ENCODE measurements around the gene CCDC15.
"Not testable (repeated sequence)": the region's sequence is repeated elsewhere in the genome, so short reads cannot be mapped to it uniquely, and the experiment has no call there.

The CCDC15 gene

GRCh38 chr11:124987096-124987495 is 33.1 kb downstream of the CCDC15 start:
- no peak overlapping the region for H3K4me2 ChIP-seq
- TF ChIP-seq Cebpa-rat (IDR thresholded peaks at IDR 0.05), result no peak
- no peak overlapping the region for H3K4me3 ChIP-seq
- peaks cover 23% of the 10 kb centered on the region for H3K36me3 ChIP-seq
- no peak overlapping the region for H3K9ac ChIP-seq
- H3K9me3 ChIP-seq, result peaks cover 18% of the 10 kb centered on the region
- H3K27ac ChIP-seq, result no peak overlapping the region
- no peaks in the 10 kb centered on the region for H3K4me1 ChIP-seq
- no peaks in the 10 kb centered on the region for H3K27me3 ChIP-seq
- no peaks in the 10 kb centered on the region for H4K20me1 ChIP-seq

- Histone ChIP-seq H3K9ac (no peak overlapping the region), H3K27me3 (no peaks in the 10 kb centered on the region), H3K4me1 (no peaks in the 10 kb centered on the region), H3K4me2 (no peak overlapping the region), H3K27ac (no peak overlapping the region), H3K9me3 (peaks cover 9% of the 10 kb centered on the region), H3K36me3 (peaks cover 23% of the 10 kb centered on the region), H4K20me1 (no peaks in the 10 kb centered on the region), H3K4me3 (no peak overlapping the region)
- no peak for TF ChIP-seq Cebpa-rat (IDR thresholded peaks at IDR 0.05)
Observed at GRCh38 chr11:124988063-124988462, 34.1 kb downstream of the CCDC15 start.

- Histone ChIP-seq H3K27me3 (no peaks in the 10 kb centered on the region), H3K4me3 (no peak overlapping the region), H3K36me3 (peaks cover 5% of the 10 kb centered on the region), H3K9ac (no peak overlapping the region), H3K4me1 (no peaks in the 10 kb centered on the region), H3K9me3 (peaks cover 32% of the 10 kb centered on the region), H3K27ac (no peak overlapping the region), H3K4me2 (no peak overlapping the region), H4K20me1 (no peaks in the 10 kb centered on the region)
- no peak for TF ChIP-seq Cebpa-rat (IDR thresholded peaks at IDR 0.05)
Observed at GRCh38 chr11:125001079-125001778, 47.2 kb downstream of the CCDC15 start.

- Histone ChIP-seq H3K9ac (no peak overlapping the region), H3K27ac (no peak overlapping the region), H3K36me3 (peaks cover 5% of the 10 kb centered on the region), H3K27me3 (no peaks in the 10 kb centered on the region), H4K20me1 (no peaks in the 10 kb centered on the region), H3K4me2 (no peak overlapping the region), H3K4me1 (no peaks in the 10 kb centered on the region), H3K4me3 (no peak overlapping the region), H3K9me3 (peaks cover 37% of the 10 kb centered on the region)
- no peak for TF ChIP-seq Cebpa-rat (IDR thresholded peaks at IDR 0.05)
Observed at GRCh38 chr11:125001849-125002248, 47.8 kb downstream of the CCDC15 start.

GRCh38 chr11:125005491-125005890 is 51.5 kb downstream of the CCDC15 start:
- Histone ChIP-seq H3K9me3 (peaks cover 40% of the 10 kb centered on the region), H3K4me1 (no peaks in the 10 kb centered on the region), H3K9ac (no peak overlapping the region), H3K27me3 (no peaks in the 10 kb centered on the region), H3K27ac (no peak overlapping the region), H3K4me3 (no peak overlapping the region), H3K4me2 (no peak overlapping the region), H4K20me1 (no peaks in the 10 kb centered on the region), H3K36me3 (peaks cover 5% of the 10 kb centered on the region)
- no peak for TF ChIP-seq Cebpa-rat (IDR thresholded peaks at IDR 0.05)

GRCh38 chr11:125016413-125016812 is 62.4 kb downstream of the CCDC15 start:
- H3K9me3 ChIP-seq, result 0 out of 2 replicates have a peak, but pooled peaks cover 3% of the 10 kb centered on the region
- H4K20me1 ChIP-seq, result no peaks in the 10 kb centered on the region

GRCh38 chr11:125020342-125020741 is 66.3 kb downstream of the CCDC15 start:
- no peaks in the 10 kb centered on the region for H4K20me1 ChIP-seq
- H3K27ac ChIP-seq, result no peak overlapping the region
- H3K36me3 ChIP-seq, result no peaks in the 10 kb centered on the region
- H3K9me3 ChIP-seq, result no peaks in the 10 kb centered on the region
- no peaks in the 10 kb centered on the region for H3K4me1 ChIP-seq
- no peak overlapping the region for H3K4me3 ChIP-seq
- H3K9ac ChIP-seq, result no peak overlapping the region
- no peak for TF ChIP-seq Cebpa-rat (IDR thresholded peaks at IDR 0.05)
- no peaks in the 10 kb centered on the region for H3K27me3 ChIP-seq
- no peak overlapping the region for H3K4me2 ChIP-seq

More at GRCh38 chr11:125016413-125016812, 62.4 kb downstream of the CCDC15 start:
- H3K4me3 ChIP-seq, result no peak overlapping the region
- H3K27me3 ChIP-seq, result no peaks in the 10 kb centered on the region
- no peak for TF ChIP-seq Cebpa-rat (IDR thresholded peaks at IDR 0.05)
- H3K9ac ChIP-seq, result no peak overlapping the region
- no peaks in the 10 kb centered on the region for H3K4me1 ChIP-seq
- no peak overlapping the region for H3K4me2 ChIP-seq
- no peak overlapping the region for H3K27ac ChIP-seq
- H3K36me3 ChIP-seq, result no peaks in the 10 kb centered on the region

- no peak for TF ChIP-seq Cebpa-rat (IDR thresholded peaks at IDR 0.05)
- H3K27ac ChIP-seq, result no peak overlapping the region
- no peaks in the 10 kb centered on the region for H3K36me3 ChIP-seq
- H3K4me3 ChIP-seq, result no peak overlapping the region
- H3K9ac ChIP-seq, result no peak overlapping the region
- H3K4me2 ChIP-seq, result no peak overlapping the region
- H3K4me1 ChIP-seq, result no peaks in the 10 kb centered on the region
- H3K9me3 ChIP-seq, result no peaks in the 10 kb centered on the region
- H4K20me1 ChIP-seq, result no peaks in the 10 kb centered on the region
- H3K27me3 ChIP-seq, result no peaks in the 10 kb centered on the region
Observed at GRCh38 chr11:125022551-125022950, 68.5 kb downstream of the CCDC15 start.

GRCh38 chr11:125025968-125026367 is 72.0 kb downstream of the CCDC15 start:
- Histone ChIP-seq H3K9me3 (no peaks in the 10 kb centered on the region), H3K27me3 (no peaks in the 10 kb centered on the region), H3K9ac (no peak overlapping the region), H4K20me1 (no peaks in the 10 kb centered on the region), H3K4me3 (no peak overlapping the region), H3K27ac (no peak overlapping the region), H3K4me2 (no peak overlapping the region), H3K4me1 (no peaks in the 10 kb centered on the region), H3K36me3 (peaks cover 4% of the 10 kb centered on the region; the same call in 1 of the 2 replicates)
- TF ChIP-seq Cebpa-rat (IDR thresholded peaks at IDR 0.05), result no peak

GRCh38 chr11:125029431-125029830 is 75.4 kb downstream of the CCDC15 start:
- H3K27ac ChIP-seq, H3K9ac ChIP-seq, H4K20me1 ChIP-seq, H3K4me2 ChIP-seq, H3K4me1 ChIP-seq, H3K4me3 ChIP-seq, H3K36me3 ChIP-seq, H3K27me3 ChIP-seq: not testable (repeated sequence)
- peaks cover 24% of the 10 kb centered on the region for H3K9me3 ChIP-seq

All from BLaER1 (cell line).